A549 (cell line): ENCODE data around the gene NUP50. TPM values are rescaled to one million over a fixed set of nuclear protein-coding genes. Genes with fewer than 3 reads are reported as not detected.

Experiments used
- ATAC-seq, 2 experiments: fragments of 200-7000 bp in 1 of 2; fragments of >200 bp in 1 of 2; cut with Nextera tagmentation in 1 of 2; cut with Tn5 transposase in 1 of 2; 3 replicates each; pipeline versions ENCODE4 v1.8.0 to v1.9.1; 2018 to 2020; ENCODE audit warnings: mild to moderate bottlenecking in 1 of 2, moderate library complexity in 1 of 2
- CTCF ChIA-PET: fragments of 300-600 bp; sonication (Branson Sonifier 250); formaldehyde crosslinking; extraction: SDS; loops from one replicate; lab custom pipeline; 2021; ENCODE audit warnings: antibody characterized with exemption, inconsistent platforms; lab: Yijun Ruan, JAX
- POLR2A ChIA-PET: fragments of 350-600 bp; formaldehyde crosslinking; extraction: SDS; loops from one replicate; lab custom pipeline; 2021; ENCODE audit warnings: antibody characterized with exemption, inconsistent platforms; lab: Yijun Ruan, JAX
- DNase-seq, 2 experiments: peaks; one replicate each; pipeline versions ENCODE4 v3.0.0 to v3.0.0-alpha.2; 2011 to 2016; ENCODE audit warnings: low read depth in 1 of 2, low spot score in 1 of 2
- FAIRE-seq: peaks from 2 replicates; lab custom pipeline; 2011; peaks lifted over from hg19 to GRCh38; lab: Jason Lieb, UNC
- H3K27ac ChIP-seq, 2 experiments: fragments of >200 bp; sonication (Bioruptor Twin); formaldehyde crosslinking; 3 replicates each; pipeline ENCODE4 v1.5.1; 2016 to 2017
- H3K4me1 ChIP-seq: fragments of >200 bp; sonication (Bioruptor Twin); formaldehyde crosslinking; 3 replicates; pipeline ENCODE4 v1.6.1; 2016
- H3K4me2 ChIP-seq: fragments of >200 bp; sonication (Bioruptor Twin); formaldehyde crosslinking; 3 replicates; pipeline ENCODE4 v1.6.1; 2016
- H3K4me3 ChIP-seq: fragments of >200 bp; sonication (Bioruptor Twin); formaldehyde crosslinking; 3 replicates; pipeline ENCODE4 v1.5.1; 2016
- H3K9me3 ChIP-seq: fragments of >200 bp; sonication (Bioruptor Twin); formaldehyde crosslinking; 3 replicates; pipeline ENCODE4 v1.6.1; 2016
- CEBPB ChIP-seq, 2 experiments: fragments of >200 bp in 1 of 2; sonication (Bioruptor Twin) in 1 of 2; formaldehyde crosslinking in 1 of 2; IDR thresholded peaks; 2 replicates each; pipeline ENCODE4 v1.6.1; 2012 to 2016
- ESRRA ChIP-seq: fragments of 150-350 bp; IDR thresholded peaks from 2 replicates; pipeline ENCODE4 v1.6.1; 2014; ENCODE audit warnings: mild to moderate bottlenecking, low read length, borderline replicate concordance
- FOSB ChIP-seq: fragments of 250-450 bp; sonication (Bioruptor Pico); IDR thresholded peaks from 2 replicates; pipeline ENCODE4 v1.5.0; 2020; ENCODE audit warnings: mild to moderate bottlenecking, moderate library complexity
- FOSL2 ChIP-seq, 2 experiments: fragments of 450-650 bp in 1 of 2; fragments of >200 bp in 1 of 2; sonication (Bioruptor Twin) in 1 of 2; formaldehyde crosslinking; IDR thresholded peaks; 2 replicates each; pipeline versions ENCODE4 v1.5.0 to v1.6.1; 2016 to 2020; ENCODE audit warnings: mild to moderate bottlenecking in 1 of 2, moderate library complexity in 1 of 2
- FOXS1 ChIP-seq: fragments of 250-450 bp; sonication (Bioruptor Pico); IDR thresholded peaks from 2 replicates; pipeline ENCODE4 v1.5.0; 2020; ENCODE audit warnings: mild to moderate bottlenecking, moderate library complexity
- GATA3 ChIP-seq: IDR thresholded peaks from 2 replicates; pipeline ENCODE4 v1.6.1; 2012; ENCODE audit warnings: borderline replicate concordance
- HEYL ChIP-seq: fragments of 250-450 bp; sonication (Bioruptor Pico); IDR thresholded peaks from 2 replicates; pipeline ENCODE4 v1.8.0; 2021; ENCODE audit warnings: mild to moderate bottlenecking, moderate library complexity
- HMGXB4 ChIP-seq: fragments of 250-450 bp; sonication (Bioruptor Pico); IDR thresholded peaks from 2 replicates; pipeline ENCODE4 v1.5.0; 2021; ENCODE audit warnings: mild to moderate bottlenecking, moderate library complexity, borderline replicate concordance
- HOXA7 ChIP-seq: fragments of 250-450 bp; sonication (Bioruptor Pico); IDR thresholded peaks from 2 replicates; pipeline ENCODE4 v1.5.0; 2020; ENCODE audit warnings: mild to moderate bottlenecking, moderate library complexity
- HOXB13 ChIP-seq: fragments of 250-450 bp; sonication (Bioruptor Pico); IDR thresholded peaks from 2 replicates; pipeline ENCODE4 v1.5.0; 2020; ENCODE audit warnings: low read depth, mild to moderate bottlenecking, moderate library complexity
- JUNB ChIP-seq: fragments of >200 bp; sonication (Bioruptor Twin); formaldehyde crosslinking; IDR thresholded peaks from 2 replicates; pipeline ENCODE4 v1.6.1; 2016
- MAZ ChIP-seq: fragments of 150-350 bp; IDR thresholded peaks from 2 replicates; pipeline ENCODE4 v1.6.1; 2014; ENCODE audit warnings: antibody characterized with exemption, low read depth, low read length, borderline replicate concordance
- MYC ChIP-seq: IDR thresholded peaks from 2 replicates; pipeline ENCODE4 v1.6.1; 2012; ENCODE audit warnings: mild to moderate bottlenecking, inconsistent platforms, low read length, improper control_type of control experiment, borderline replicate concordance
- NFE2L2 ChIP-seq: fragments of 150-350 bp; conservative IDR thresholded peaks from 2 replicates; pipeline ENCODE4 v1.6.1; 2014; ENCODE audit warnings: low read length
- NPAS2 ChIP-seq: fragments of 250-450 bp; sonication (Bioruptor Pico); IDR thresholded peaks from 2 replicates; pipeline ENCODE4 v1.8.0; 2022; ENCODE audit warnings: mild to moderate bottlenecking, moderate library complexity, borderline replicate concordance
- RNF2 ChIP-seq: fragments of 200-600 bp; sonication (generic); IDR thresholded peaks from 2 replicates; pipeline ENCODE4 v1.6.1; 2016; ENCODE audit warnings: low read depth, mild to moderate bottlenecking, antibody characterized with exemption, moderate library complexity, borderline replicate concordance
- TP53 ChIP-seq: fragments of 250-450 bp; sonication (Bioruptor Pico); IDR thresholded peaks from 2 replicates; pipeline ENCODE4 v1.5.0; 2021; ENCODE audit warnings: mild to moderate bottlenecking, moderate library complexity
- USF2 ChIP-seq: fragments of 450-650 bp; IDR thresholded peaks from 2 replicates; pipeline ENCODE4 v1.6.1; 2014; ENCODE audit warnings: antibody characterized with exemption
- ZC3H11A ChIP-seq: fragments of 450-650 bp; IDR thresholded peaks from 2 replicates; pipeline ENCODE4 v1.6.1; 2014; ENCODE audit warnings: antibody characterized with exemption, mild to moderate bottlenecking
- WGBS: methylation state at CpG from one replicate; pipeline ENCODE4 v1.1.6; 2017; ENCODE audit errors: missing lambda C conversion rate; 5-methylcytosine and 5-hydroxymethylcytosine counted together
- polyA plus RNA-seq, 4 experiments: library from polyadenylated mRNA; depleted of rRNA in 3 of 4; stranded (reverse); fragments of >200 nt; fragmentation: RNase III in 1 of 4; extraction: RNeasy Plus Mini Kit Qiagen cat#74134 plus additional on column Dnase treatment in 1 of 4; gene quantifications; 2 replicates in 3 of 4; 3 replicates in 1 of 4; pipeline ENCODE4 v1.2.3, GENCODE V29; 2011 to 2017
- TF ChIP-seq, protein P1 (sequence below): IDR thresholded peaks from 2 replicates; pipeline ENCODE4 v1.6.1; 2012
- TF ChIP-seq, protein P2 (sequence below): fragments of 200-600 bp; sonication (generic); IDR thresholded peaks from 2 replicates; pipeline ENCODE4 v1.6.1; 2016; ENCODE audit warnings: antibody characterized with exemption, mild to moderate bottlenecking, moderate library complexity
- TF ChIP-seq, protein P3 (sequence below): fragments of >200 bp; sonication (Bioruptor Twin); formaldehyde crosslinking; IDR thresholded peaks from 2 replicates; pipeline ENCODE4 v1.6.1; 2016

Gene NUP50
- polyA plus RNA-seq, 2 of the 4 experiments (the other 2 are of a cell fraction): 16.7 to 25.3 TPM

- ATAC-seq (no peak), DNase-seq (no peak), FAIRE-seq (no peak)
- Histone ChIP-seq H3K4me3 (no peak overlapping the region), H3K4me2 (no peak overlapping the region), H3K4me1 (no peaks in the 10 kb centered on the region), H3K9me3 (peaks cover 8% of the 10 kb centered on the region; the same call in 1 of the 3 replicates), H3K27ac (no peak overlapping the region)
- POLR2A ChIA-PET: no interaction called here
- no peak for TF ChIP-seq ZC3H11A
- TF ChIP-seq JUNB: no peak
- TF ChIP-seq RNF2: no peak
- TF ChIP-seq TP53 (CRISPR knock-in tag): no peak
- TF ChIP-seq NFE2L2: no peak
- no peak for TF ChIP-seq HOXA7 (CRISPR knock-in tag)
- TF ChIP-seq USF2: no peak
- TF ChIP-seq, protein P1, sequence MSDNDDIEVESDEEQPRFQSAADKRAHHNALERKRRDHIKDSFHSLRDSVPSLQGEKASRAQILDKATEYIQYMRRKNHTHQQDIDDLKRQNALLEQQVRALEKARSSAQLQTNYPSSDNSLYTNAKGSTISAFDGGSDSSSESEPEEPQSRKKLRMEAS: no peak
- no peak for TF ChIP-seq ESRRA
- TF ChIP-seq HEYL (CRISPR knock-in tag): no peak
- 74% methylated on average over 6 of the region's 6 CpGs for WGBS
- CTCF ChIA-PET: no interaction called here
These were observed 24.0 kb upstream of the NUP50 start for GRCh38 chr22:45139693-45140092.

- FAIRE-seq: no peak
- WGBS: 64% methylated on average over 15 of the region's 15 CpGs
- DNase-seq: no peak
- CTCF ChIA-PET: no interaction called here
- no peak for ATAC-seq
- POLR2A ChIA-PET: no interaction called here
- no peak overlapping the region for H3K27ac ChIP-seq
- H3K4me3 ChIP-seq: no peak overlapping the region
- H3K4me1 ChIP-seq: no peaks in the 10 kb centered on the region
- TF ChIP-seq FOXS1 (CRISPR knock-in tag) (no peak), MAZ (no peak), GATA3 (no peak), FOSB (CRISPR knock-in tag) (no peak), HOXB13 (CRISPR knock-in tag) (no peak), MYC (no peak)
- TF ChIP-seq, protein P2, sequence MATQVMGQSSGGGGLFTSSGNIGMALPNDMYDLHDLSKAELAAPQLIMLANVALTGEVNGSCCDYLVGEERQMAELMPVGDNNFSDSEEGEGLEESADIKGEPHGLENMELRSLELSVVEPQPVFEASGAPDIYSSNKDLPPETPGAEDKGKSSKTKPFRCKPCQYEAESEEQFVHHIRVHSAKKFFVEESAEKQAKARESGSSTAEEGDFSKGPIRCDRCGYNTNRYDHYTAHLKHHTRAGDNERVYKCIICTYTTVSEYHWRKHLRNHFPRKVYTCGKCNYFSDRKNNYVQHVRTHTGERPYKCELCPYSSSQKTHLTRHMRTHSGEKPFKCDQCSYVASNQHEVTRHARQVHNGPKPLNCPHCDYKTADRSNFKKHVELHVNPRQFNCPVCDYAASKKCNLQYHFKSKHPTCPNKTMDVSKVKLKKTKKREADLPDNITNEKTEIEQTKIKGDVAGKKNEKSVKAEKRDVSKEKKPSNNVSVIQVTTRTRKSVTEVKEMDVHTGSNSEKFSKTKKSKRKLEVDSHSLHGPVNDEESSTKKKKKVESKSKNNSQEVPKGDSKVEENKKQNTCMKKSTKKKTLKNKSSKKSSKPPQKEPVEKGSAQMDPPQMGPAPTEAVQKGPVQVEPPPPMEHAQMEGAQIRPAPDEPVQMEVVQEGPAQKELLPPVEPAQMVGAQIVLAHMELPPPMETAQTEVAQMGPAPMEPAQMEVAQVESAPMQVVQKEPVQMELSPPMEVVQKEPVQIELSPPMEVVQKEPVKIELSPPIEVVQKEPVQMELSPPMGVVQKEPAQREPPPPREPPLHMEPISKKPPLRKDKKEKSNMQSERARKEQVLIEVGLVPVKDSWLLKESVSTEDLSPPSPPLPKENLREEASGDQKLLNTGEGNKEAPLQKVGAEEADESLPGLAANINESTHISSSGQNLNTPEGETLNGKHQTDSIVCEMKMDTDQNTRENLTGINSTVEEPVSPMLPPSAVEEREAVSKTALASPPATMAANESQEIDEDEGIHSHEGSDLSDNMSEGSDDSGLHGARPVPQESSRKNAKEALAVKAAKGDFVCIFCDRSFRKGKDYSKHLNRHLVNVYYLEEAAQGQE: no peak
- TF ChIP-seq, protein P1: no peak
- TF ChIP-seq, protein P3, sequence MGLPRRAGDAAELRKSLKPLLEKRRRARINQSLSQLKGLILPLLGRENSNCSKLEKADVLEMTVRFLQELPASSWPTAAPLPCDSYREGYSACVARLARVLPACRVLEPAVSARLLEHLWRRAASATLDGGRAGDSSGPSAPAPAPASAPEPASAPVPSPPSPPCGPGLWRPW: no peak
- TF ChIP-seq, all 56 proteins: peak for 0
- H3K4me2 ChIP-seq: no peak overlapping the region
- H3K9me3 ChIP-seq: peaks cover 5% of the 10 kb centered on the region; the same call in 1 of the 3 replicates
These were observed 21.3 kb upstream of the NUP50 start for GRCh38 chr22:45142376-45142775.

DNA sequence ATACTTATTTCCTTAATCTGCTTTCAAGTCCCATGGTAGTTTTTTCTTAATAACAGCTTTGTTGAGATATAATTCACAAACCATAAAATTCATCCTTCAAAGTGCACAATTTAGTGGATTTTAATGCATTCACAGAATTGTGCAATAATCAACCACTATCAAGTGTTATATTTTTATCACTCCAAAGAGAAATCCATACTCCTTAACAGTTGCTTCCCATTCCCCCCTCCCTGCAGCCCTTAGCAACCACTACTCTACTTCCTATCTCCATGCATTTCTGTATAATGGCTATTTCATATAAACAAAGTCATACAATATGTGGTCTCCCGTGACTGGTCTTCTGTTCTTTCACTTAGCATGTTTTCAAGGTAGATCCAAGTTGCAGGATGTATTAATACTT is 18.8 kb upstream of the NUP50 start:
- DNase-seq (no peak), FAIRE-seq (no peak)
- Histone ChIP-seq H3K27ac (no peak overlapping the region), H3K4me3 (no peak overlapping the region), H3K4me1 (no peaks in the 10 kb centered on the region), H3K9me3 (peaks cover 5% of the 10 kb centered on the region; the same call in 1 of the 3 replicates)
- CTCF ChIA-PET: interaction anchor here (0.9 kb wide), 1 partner anchor 22 kb away, joined by 3 read pairs; no protein-coding TSS in a partner anchor
- POLR2A ChIA-PET: no interaction called here
- TF ChIP-seq FOSL2 (IDR thresholded peaks at IDR 0.05) (no peak), FOSL2 (CRISPR knock-in tag; IDR thresholded peaks at IDR 0.05) (no peak), CEBPB (IDR thresholded peaks at IDR 0.05) (peak in 1 of 2 experiments; percentile 19; a peak in 1 of 4 replicates), HMGXB4 (CRISPR knock-in tag) (no peak), NPAS2 (CRISPR knock-in tag) (no peak)
- TF ChIP-seq, all 56 proteins: peak for 1
- 95% methylated on average over 1 of the region's 1 CpG for whole genome bisulfite sequencing
- H3K4me2 ChIP-seq: no peak overlapping the region
- ATAC-seq: no peak
